ENCODE data around the gene ZNF14. TPM values are rescaled to one million over a fixed set of nuclear protein-coding genes. Genes with fewer than 3 reads are reported as not detected.
A peak's percentile ranks its signal among the peaks of the same experiment; 100 is the strongest.
"Not testable (repeated sequence)": the region's sequence is repeated elsewhere in the genome, so short reads cannot be mapped to it uniquely, and the experiment has no call there.

Gene ZNF14
- polyA plus RNA-seq, 3 donors from 2014 or later, result 5.4 to 14.1 (median 7.1) TPM

DNA sequence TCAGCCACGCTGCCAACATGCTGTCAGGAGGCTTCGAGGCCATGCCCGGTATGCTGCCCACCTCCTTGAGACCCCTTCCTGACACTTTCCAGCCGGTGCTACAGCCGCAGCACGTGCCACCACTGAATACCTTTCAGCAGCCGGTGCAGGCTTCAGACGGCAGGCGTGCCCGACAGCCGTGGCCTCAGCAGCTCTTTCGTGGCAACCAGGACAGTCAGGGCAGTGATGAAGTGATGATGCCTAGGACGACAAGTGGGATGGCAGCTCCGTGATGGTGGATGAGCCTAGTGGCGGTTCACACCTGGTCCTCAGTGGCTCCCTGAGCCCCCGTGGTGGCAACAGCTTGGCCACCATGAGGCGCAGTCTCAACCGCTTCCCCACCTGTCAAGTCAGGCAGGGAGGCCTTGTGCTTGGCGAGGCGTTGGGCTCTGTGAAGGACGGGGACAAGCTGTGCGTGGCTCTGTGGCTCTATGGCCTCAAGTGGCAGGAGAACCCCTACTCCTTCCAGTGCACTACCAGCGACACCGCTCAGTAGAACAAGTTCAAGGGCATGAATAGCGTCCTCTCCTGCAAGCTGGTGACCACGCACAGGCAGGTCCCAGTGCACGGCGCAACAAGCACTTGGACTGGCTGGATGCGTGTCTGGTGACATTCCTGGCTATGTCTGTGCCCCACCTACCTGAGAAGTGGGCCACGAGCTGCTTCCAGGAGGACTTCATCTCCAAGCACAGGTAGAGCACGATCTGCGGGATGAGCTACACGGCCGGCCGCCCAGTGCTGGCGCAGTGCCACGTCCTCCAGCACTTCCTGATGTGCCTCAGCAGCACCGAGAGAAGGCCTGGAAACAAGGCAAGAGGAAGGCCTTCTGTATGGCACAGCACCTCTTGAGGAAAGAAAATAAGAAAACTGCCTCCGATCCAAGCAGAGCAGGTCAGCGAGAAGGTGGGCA, 18.2 kb upstream of the ZNF14 start:
- no peak for DNase-seq
- Mint-ChIP-seq H3K27ac (no peak overlapping the region), H3K4me1 (no peaks in the 10 kb centered on the region), H3K9me3 (no peaks in the 10 kb centered on the region), H3K36me3 (no peaks in the 10 kb centered on the region), H3K4me3 (no peak overlapping the region), H3K27me3 (ENCODE audit: low read depth in 3 of 3) (peaks cover 0 to 2% (median 0%) of the 10 kb centered on the region in 3 donors)

DNA sequence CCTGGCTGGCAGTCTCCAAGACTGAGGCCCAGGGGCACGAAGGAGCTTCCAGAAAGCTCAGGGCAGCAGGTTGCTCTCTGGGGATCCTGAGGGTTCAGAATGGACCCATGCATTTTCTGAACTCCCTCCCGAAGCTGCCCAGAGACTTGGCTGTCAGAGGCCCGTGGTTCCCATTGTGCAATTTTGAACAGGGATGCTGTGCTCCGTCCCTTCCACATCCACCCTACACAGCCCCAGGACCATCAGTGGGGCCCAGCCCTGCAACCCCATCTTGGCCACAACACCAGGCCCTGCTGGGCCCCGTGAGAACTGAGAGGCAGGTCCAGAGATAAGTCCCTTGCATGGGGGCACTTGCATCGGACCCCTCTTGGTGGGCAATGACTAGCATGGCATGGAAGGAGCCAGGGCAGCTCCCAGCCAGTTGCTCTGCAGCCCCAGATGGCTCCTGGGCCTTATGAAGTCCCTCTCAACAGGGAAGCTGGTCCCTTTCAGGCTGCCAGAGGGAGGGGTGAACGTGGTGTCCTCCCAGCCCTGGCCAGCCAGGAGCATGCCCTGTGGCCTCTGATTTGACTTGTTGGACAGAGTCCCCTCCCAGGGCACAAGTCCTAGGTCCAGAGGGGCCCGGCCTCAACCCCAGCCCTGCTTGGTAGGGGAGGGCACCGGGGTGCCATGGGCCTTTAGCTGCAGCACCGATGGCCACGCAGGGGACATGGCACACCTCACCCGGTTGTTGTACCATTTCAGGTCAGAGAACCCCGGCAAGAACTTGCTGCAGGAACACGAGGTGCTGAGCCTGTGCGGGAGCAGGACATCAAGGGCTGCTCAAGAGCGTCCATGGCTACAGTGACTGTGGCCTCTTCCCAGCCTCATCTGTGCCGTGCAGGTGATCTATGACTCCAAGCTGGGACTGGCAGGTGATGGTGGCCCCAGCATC, 17.3 kb upstream of the ZNF14 start:
- H3K9me3 Mint-ChIP-seq, result no peaks in the 10 kb centered on the region
- no peak for DNase-seq
- H3K27me3 Mint-ChIP-seq (ENCODE audit: low read depth in 3 of 3), result peaks cover 0 to 2% (median 0%) of the 10 kb centered on the region in 3 donors
- no peaks in the 10 kb centered on the region for H3K4me1 Mint-ChIP-seq
- H3K36me3 Mint-ChIP-seq, result no peaks in the 10 kb centered on the region
- no peak overlapping the region for H3K27ac Mint-ChIP-seq
- H3K4me3 Mint-ChIP-seq, result no peak overlapping the region

DNA sequence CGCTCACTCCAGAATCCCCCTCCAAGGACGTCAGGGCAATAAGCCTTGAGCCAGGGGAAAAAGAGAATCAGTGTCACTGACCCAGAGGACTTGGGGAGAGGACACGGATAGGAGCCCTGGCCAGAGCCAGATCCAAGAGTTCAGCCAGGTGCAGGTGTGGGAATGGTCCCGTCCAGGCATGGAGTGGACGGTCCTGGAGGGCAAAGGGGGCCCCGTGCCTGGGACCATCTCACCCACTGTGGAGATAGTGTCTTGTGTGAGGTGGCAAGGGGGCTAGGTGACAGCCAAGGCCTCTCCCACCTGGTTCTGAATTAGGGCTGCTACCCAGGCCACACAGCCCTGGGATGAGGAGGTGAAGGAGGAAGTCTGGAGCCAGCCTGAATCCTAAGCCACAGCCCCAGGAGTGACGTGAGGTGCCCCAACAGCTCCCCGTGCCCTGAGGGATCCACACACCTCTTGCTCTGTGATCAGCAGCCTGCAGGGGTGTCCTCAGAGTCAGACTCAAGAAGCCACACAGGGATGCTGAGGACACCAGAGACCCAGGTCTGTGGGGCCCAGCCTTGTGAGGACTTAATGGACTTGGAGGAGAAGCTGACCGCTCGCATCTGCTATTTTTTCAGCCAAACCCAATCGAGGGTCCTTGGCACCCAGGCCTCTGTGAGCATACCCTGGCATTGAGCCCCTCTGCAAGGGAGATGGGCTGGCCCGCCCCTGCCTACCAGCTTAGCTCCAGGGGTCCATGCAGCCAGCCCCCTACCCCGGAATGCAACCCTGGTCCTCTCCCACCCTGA, 16.4 kb upstream of the ZNF14 start:
- Mint-ChIP-seq H3K36me3 (no peaks in the 10 kb centered on the region), H3K9me3 (no peaks in the 10 kb centered on the region), H3K4me3 (no peak overlapping the region), H3K4me1 (no peaks in the 10 kb centered on the region), H3K27me3 (ENCODE audit: low read depth in 3 of 3) (peaks cover 0 to 5% (median 0%) of the 10 kb centered on the region in 3 donors), H3K27ac (no peak overlapping the region)
- no peak for DNase-seq

DNA sequence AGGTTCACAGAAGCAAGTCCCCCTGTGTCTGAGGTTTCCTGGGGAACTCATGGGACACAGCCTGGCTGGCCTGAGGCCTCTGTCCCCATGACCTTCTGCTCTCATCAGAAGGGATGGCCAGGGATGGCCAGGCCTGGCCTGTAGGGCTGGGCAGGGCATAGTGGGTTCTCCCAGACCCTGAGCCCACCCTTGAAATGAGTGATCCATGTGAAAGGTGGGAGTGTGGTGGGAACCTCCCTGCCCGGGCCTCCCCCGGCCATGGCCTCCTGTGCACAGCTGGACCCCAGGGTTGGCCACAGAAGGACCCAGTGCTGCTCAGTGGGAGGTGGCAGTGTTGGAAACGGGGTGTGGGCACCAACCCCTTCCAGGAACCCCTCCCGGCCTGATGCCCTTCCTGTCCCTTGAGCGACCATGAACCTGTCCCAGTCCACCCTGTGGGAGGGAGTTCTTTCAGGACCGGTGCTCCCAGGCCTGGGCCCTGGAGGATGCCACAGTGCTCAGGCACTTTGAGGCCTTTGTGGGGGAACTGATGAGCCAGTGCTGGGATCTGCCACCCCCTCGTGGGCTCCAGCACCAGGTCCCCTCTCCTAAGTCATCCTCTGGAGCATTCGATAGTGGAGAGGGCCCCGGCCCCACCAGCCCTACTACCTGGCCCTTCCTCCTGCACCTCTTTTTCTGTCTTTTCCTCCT, 15.5 kb upstream of the ZNF14 start:
- Mint-ChIP-seq H3K4me1 (no peaks in the 10 kb centered on the region), H3K27me3 (ENCODE audit: low read depth in 3 of 3) (peaks cover 0 to 5% (median 0%) of the 10 kb centered on the region in 3 donors), H3K27ac (no peak overlapping the region), H3K4me3 (no peak overlapping the region), H3K9me3 (no peaks in the 10 kb centered on the region), H3K36me3 (no peaks in the 10 kb centered on the region)
- no peak for DNase-seq

DNA sequence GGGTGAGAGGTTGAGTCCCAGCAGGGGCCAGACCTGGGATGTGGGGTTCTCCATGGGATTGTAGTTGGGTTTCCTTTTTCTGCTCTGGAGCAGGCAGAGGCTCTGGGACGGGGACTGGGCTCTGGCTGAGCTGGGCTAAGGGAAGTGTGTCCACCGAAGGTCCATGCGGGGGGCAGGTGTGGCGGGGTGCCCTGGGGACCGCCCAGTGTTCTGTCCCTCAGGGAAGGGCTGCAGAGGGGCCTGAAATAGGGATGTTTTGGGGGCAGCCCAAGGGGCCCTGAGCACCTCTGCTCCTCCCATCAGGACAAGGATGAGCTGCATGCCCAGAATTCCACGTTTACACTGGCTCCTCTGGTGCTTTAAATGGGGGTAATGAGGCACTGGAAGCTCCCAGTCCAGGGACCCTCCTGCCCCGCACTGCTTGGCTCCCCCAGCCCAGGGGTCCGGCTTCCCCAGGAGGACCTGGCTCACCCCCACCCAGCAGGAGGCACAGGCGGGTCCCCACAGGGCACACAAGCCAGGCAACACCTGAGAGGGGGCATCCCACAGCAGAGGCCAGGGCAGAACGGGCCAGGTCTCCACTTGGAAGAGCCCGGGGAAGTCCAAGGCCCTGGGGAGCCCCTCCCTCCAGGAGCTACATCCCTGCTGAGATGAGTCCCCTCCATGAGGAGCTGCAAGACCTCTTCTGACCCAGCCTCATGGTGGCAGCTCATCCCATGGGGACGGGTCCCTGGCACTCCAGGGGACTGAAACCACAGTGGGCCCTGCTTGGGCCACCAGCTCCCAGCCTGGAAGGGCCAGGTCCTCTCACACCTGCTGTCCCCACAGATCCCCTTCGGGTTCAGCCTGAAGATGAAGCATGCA, 14.7 kb upstream of the ZNF14 start:
- no peaks in the 10 kb centered on the region for H3K36me3 Mint-ChIP-seq
- H3K27me3 Mint-ChIP-seq (ENCODE audit: low read depth in 3 of 3), result peaks cover 0 to 5% (median 0%) of the 10 kb centered on the region in 3 donors
- H3K9me3 Mint-ChIP-seq, result no peaks in the 10 kb centered on the region
- no peak overlapping the region for H3K27ac Mint-ChIP-seq
- no peaks in the 10 kb centered on the region for H3K4me1 Mint-ChIP-seq
- DNase-seq, result no peak
- no peak overlapping the region for H3K4me3 Mint-ChIP-seq

DNA sequence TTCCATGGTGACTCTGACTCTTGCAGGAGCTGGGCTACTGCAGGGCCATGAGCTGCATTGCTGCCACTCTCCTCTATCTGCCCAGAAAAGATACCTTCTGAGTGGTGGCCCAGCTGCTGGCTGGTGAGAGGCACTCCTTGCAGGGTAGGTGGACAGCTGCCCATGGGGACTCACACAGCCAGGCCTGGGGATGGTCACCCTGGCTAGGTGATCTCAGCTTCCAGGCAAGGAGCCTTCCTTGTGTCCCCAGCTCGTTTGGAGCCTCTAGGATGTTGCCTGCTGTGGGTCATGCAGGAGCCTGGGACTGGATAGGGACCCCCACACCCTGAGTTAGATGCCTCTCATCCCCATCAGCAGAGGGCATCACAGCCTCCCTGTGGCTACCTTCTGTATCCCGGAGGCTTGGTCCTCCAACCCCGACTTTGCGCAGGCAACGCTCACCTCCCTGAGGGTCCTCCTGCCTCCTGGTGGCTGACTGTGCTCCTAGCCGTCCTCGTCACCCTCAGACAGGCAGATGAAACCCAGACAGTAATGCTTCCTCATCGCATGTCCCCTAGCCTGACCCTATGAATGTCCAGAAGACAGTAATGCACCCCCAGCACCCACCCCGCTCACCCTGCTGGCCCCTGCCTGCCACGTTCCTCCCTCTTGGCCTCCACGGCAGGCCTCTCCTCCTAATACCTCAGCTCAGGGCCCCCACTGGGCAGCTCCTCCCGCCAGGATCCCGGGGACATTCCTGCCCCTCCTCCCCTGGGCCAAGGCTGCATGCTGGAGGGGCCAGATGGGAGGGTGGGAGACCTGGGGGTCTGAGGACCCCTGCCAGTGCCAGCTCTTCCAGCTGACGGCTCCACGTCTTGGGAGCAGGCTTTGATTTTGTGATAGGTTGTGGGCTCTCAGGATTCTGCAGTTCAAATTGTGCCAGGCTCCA, 13.6 kb upstream of the ZNF14 start:
- Mint-ChIP-seq H3K4me3 (no peak overlapping the region), H3K4me1 (no peaks in the 10 kb centered on the region), H3K36me3 (no peaks in the 10 kb centered on the region), H3K27ac (no peak overlapping the region), H3K9me3 (no peaks in the 10 kb centered on the region), H3K27me3 (ENCODE audit: low read depth in 3 of 3) (peaks cover 0 to 4% (median 0%) of the 10 kb centered on the region in 3 donors)
- DNase-seq, result no peak

DNA sequence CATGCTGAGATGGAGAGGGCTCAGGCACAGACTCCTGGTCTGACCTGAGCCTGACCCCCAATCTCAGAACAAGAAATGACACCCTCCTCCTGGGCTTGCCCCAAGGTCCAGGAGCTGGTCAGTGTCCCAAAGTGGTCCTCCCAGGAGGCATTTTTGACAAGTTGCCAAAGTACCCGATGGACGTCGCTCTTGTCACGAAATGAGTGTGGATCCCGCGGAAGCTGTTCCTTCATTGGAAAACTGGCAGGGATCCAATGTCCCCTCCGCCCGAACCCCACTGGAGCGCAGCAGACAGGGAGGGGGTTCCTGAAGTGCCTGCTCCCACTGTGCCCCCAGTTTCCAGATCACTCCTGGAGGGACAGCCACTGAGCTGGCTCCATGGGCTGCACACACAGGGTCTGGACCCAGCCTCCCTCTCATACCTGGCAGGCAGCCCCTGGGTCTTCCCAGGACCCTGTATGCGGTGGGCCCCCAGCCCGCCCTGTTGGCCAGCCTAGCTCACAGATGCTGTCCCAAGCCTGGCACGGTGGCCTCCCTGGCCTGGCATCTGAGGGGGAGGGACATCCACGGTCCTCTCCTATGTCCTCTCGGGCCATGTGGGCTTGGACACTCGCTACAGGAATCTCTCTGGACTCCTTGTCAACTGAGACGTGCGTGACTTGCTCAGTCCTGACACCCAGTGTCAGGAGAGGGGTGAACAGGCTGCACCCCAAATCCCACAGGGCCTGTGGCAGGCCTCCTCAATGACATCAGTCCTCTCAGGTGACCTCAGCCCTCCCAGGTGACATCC, 12.8 kb upstream of the ZNF14 start:
- H3K27ac Mint-ChIP-seq, result no peak overlapping the region
- no peak for DNase-seq
- H3K9me3 Mint-ChIP-seq, result no peaks in the 10 kb centered on the region
- no peaks in the 10 kb centered on the region for H3K4me1 Mint-ChIP-seq
- no peak overlapping the region for H3K4me3 Mint-ChIP-seq
- H3K36me3 Mint-ChIP-seq, result no peaks in the 10 kb centered on the region
- H3K27me3 Mint-ChIP-seq (ENCODE audit: low read depth in 3 of 3), result peaks cover 0 to 2% (median 0%) of the 10 kb centered on the region in 3 donors

DNA sequence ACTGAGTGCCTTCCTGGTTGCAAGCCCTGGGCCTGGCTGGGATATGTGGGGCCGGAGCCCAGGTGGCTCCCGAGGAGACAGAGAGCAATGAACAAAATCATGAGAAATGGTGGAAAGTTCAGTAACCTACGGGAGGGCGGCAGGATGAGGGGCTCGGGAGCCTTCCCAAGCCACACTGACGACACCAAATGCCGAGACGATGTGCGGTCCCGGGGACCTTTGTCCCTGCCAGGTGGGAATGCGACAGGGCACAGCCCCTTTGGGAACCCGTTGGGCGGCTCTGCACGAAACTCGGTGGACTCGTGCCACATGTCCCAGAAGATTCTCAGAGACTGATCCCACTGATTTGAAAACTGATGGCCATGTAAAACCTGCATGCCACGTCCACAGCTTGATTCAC, 11.7 kb upstream of the ZNF14 start:
- no peak for DNase-seq
- Mint-ChIP-seq H3K4me3 (no peak overlapping the region), H3K27ac (no peak overlapping the region), H3K36me3 (no peaks in the 10 kb centered on the region), H3K4me1 (no peaks in the 10 kb centered on the region), H3K27me3 (ENCODE audit: low read depth in 3 of 3) (peaks cover 0 to 2% (median 0%) of the 10 kb centered on the region in 3 donors), H3K9me3 (no peaks in the 10 kb centered on the region)

DNA sequence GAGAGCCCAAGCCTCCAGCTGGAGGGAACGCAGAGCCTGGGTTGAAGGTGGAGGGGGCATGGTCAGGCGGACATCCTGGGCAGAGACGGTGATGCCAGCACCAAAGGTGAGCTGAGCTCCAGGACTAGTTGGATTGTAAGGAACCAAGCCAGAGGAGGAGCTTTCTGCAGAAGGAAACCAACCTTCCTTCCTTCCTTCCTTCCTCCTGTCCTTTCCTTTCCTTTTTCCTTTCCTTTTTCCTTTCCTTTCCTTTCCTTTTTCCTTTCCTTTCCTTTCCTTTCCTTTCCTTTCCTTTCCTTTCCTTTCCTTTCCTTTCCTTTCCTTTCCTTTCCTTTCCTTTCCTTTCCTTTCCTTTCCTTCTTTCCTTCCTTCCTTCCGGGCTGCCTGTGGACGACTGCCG, 11.0 kb upstream of the ZNF14 start:
- not testable (repeated sequence) for H3K36me3 Mint-ChIP-seq; H3K4me1 Mint-ChIP-seq; H3K27me3 Mint-ChIP-seq (ENCODE audit: low read depth in 3 of 3); H3K9me3 Mint-ChIP-seq; DNase-seq; H3K4me3 Mint-ChIP-seq
- peak overlapping the region in 1 of 6 donors; percentile 61 for H3K27ac Mint-ChIP-seq

DNA sequence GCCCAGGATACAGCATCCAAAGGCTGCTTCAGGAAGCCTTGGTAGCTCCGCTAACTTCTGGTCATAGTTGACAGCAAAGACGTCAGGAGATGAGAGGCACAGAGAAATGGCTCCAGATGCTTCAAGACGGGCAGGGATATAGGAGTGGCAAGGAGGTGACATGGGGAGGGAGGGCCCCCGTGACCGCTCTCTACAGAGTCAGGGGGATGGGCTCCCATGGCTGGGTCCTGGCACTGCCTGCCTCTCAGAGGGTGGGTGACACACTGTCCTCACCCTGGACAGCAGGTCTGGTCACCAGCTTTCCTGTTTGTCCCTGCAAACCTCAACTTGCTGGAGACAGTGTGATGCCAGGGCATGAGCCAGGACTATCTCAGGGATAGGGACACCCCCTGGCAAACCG, 10.3 kb upstream of the ZNF14 start:
- H3K27ac Mint-ChIP-seq, result no peak overlapping the region
- H3K27me3 Mint-ChIP-seq (ENCODE audit: low read depth in 3 of 3), result peaks cover 0 to 2% (median 0%) of the 10 kb centered on the region in 3 donors

DNA sequence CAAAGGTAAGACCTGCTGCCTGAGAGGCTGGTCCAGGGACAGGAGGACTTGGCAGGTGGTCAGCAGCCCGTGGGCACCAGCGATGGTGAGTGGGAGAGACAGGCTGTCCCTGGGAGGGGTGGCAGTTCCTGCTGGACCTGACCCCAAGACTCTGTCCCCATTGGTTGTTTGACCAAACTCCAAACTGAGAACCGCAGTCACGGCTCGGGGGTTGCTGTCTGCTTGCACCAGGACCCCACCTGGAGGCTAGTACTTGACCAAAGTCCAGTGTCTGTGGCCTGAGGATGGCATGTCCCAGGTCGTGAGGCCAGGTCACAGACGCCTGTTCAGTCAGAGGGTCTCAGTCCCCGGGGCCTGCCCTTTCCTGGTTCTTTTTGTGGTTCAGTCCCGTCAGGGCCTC, 9.9 kb upstream of the ZNF14 start:
- Mint-ChIP-seq H3K27ac (no peak overlapping the region), H3K27me3 (ENCODE audit: low read depth in 3 of 3) (peaks cover 0 to 2% (median 0%) of the 10 kb centered on the region in 3 donors), H3K9me3 (no peaks in the 10 kb centered on the region), H3K36me3 (no peaks in the 10 kb centered on the region), H3K4me1 (no peaks in the 10 kb centered on the region), H3K4me3 (no peak overlapping the region)
- no peak for DNase-seq

More for the DNA sequence above, 10.3 kb upstream of the ZNF14 start:
- Mint-ChIP-seq H3K36me3 (no peaks in the 10 kb centered on the region), H3K4me1 (no peaks in the 10 kb centered on the region), H3K4me3 (no peak overlapping the region), H3K9me3 (no peaks in the 10 kb centered on the region)
- DNase-seq, result no peak

Measured in immature natural killer cell (primary cell).